ENCODE measurements around the gene TRIP13. TPM values are rescaled to one million over a fixed set of nuclear protein-coding genes. Genes with fewer than 3 reads are reported as not detected.

TRIP13 gene
- total and polyA plus RNA-seq, 4 experiments from 2014 or later: 0.39 to 1.0 (median 0.69) TPM; not detected in 1

DNA sequence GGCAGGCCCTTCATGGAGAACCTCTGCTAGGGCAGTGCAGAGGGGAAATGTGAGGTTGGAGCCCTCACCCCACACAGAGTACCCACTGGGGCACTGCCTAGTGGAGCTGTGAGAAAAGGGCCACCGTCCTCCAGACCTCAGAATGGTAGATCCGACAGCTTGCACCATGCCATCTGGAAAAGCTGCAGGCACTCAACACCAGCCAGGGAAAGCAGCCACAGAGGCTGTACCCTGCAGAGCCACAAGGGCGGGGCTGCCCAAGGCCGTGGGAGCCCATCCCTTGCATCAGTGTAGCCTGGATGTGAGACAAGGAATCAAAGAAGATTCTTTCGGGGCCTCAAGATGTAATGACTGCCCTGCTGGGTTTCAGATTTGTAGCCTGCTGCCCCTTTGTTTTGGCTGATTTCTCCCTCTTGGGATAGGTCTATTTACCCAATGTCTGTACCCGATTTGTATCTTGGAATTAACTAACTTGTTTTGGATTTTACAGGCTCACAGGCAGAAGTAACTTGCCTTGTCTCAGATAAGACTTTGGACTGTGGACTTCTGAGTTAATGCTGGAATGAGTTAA lies 25.3 kb upstream of the TRIP13 start:
- no peak for DNase-seq
- Mint-ChIP-seq H3K27ac (peak overlapping the region in 1 of 7 donors; percentile 39), H3K4me3 (no peak overlapping the region), H3K36me3 (peaks cover 52 to 76% of the 10 kb centered on the region in 2 donors), H3K4me1 (peaks cover 0 to 4% (median 0%) of the 10 kb centered on the region in 4 donors), H3K27me3 (no peaks in the 10 kb centered on the region), H3K9me3 (no peaks in the 10 kb centered on the region)
- Histone ChIP-seq H3K36me3 (ENCODE audit: insufficient read depth, low read length) (peaks cover 93% of the 10 kb centered on the region), H3K4me1 (ENCODE audit: insufficient read depth, low read length) (no peaks in the 10 kb centered on the region), H3K27ac (ENCODE audit: low read depth, low read length) (no peak overlapping the region), H3K4me3 (ENCODE audit: low read length in 2 of 2) (no peak overlapping the region), H3K27me3 (ENCODE audit: insufficient read depth, low read length) (no peaks in the 10 kb centered on the region), H3K9me3 (ENCODE audit: control insufficient read depth in 1 of 2, low read length in 2 of 2) (no peaks in the 10 kb centered on the region)
- intact Hi-C loops (cut with micrococcal nuclease): no loop called here
- CTCF ChIA-PET (ENCODE audit: partially characterized antibody): no interaction called here
- POLR2A ChIA-PET (ENCODE audit: partially characterized antibody): no interaction called here

DNA sequence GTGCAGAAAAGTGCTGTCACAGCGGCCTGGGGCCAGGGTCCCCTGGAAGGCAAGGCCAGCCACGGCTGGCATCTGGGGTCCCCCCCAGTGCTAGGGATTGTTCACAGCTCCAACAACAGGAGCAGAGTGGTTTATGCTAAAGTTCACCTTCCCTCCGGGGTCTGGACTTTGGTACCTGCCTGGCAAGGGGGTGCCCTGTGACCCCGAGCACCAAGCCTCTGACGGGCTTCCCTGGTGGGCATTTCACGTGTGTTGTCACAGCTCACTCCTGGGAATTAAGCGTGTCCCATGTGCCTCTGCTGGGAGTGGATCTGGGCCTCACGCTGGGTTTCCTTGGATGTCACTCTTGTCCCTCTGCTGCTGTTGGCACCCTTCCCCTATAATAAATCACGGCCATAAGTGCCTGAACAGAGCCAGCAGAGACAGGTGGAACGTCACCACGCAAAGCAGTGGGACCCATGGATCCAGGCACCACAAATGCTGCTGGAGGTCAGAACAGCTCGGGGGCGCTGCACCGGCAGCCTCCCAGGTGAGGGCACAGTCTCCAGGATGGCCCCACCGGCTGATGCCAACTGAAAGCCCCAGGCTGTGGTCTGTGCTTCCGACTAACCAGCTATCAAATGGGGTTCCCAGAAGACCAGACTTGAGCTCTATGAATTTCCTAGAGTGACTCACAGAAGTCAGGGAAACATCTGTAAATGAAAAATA lies 24.1 kb upstream of the TRIP13 start:
- Mint-ChIP-seq H3K9me3 (no peaks in the 10 kb centered on the region), H3K4me1 (peaks cover 0 to 6% (median 0%) of the 10 kb centered on the region in 4 donors), H3K36me3 (peaks cover 57 to 77% of the 10 kb centered on the region in 2 donors), H3K27ac (no peak overlapping the region), H3K27me3 (no peaks in the 10 kb centered on the region), H3K4me3 (no peak overlapping the region)
- Histone ChIP-seq H3K4me3 (ENCODE audit: low read length in 2 of 2) (no peak overlapping the region), H3K27me3 (ENCODE audit: insufficient read depth, low read length) (no peaks in the 10 kb centered on the region), H3K9me3 (ENCODE audit: control insufficient read depth in 1 of 2, low read length in 2 of 2) (no peaks in the 10 kb centered on the region), H3K4me1 (ENCODE audit: insufficient read depth, low read length) (no peaks in the 10 kb centered on the region), H3K27ac (ENCODE audit: low read depth, low read length) (no peak overlapping the region), H3K36me3 (ENCODE audit: insufficient read depth, low read length) (peaks cover 97% of the 10 kb centered on the region)
- POLR2A ChIA-PET (ENCODE audit: partially characterized antibody): no interaction called here
- DNase-seq: no peak
- CTCF ChIA-PET (ENCODE audit: partially characterized antibody): no interaction called here
- intact Hi-C loops (cut with micrococcal nuclease): no loop called here

DNA sequence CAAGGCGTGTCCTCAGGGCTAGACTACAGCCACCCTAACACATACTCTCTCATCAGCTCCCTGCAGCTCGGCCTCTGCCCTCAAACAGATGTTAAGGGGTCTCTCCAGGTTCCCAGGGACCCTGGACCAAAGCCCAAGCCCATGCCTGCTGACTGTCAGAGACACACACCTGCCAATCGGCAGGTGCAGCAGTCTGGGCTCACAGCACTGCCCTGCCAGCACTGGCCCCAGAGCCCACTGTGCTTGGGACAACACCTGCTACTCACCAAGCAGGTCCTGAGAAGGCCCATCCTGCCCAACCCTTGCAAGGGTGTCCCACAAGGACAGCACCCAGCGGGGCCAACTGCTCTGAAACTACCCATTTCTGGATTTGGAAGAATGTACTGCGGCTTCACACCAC lies 21.7 kb upstream of the TRIP13 start:
- Histone ChIP-seq H3K4me3 (ENCODE audit: low read length in 2 of 2) (no peak overlapping the region), H3K27ac (ENCODE audit: low read depth, low read length) (no peak overlapping the region), H3K36me3 (ENCODE audit: insufficient read depth, low read length) (peaks cover 95% of the 10 kb centered on the region), H3K4me1 (ENCODE audit: insufficient read depth, low read length) (no peaks in the 10 kb centered on the region), H3K9me3 (ENCODE audit: control insufficient read depth in 1 of 2, low read length in 2 of 2) (no peaks in the 10 kb centered on the region), H3K27me3 (ENCODE audit: insufficient read depth, low read length) (no peaks in the 10 kb centered on the region)
- ChIA-PET CTCF (ENCODE audit: partially characterized antibody) (no interaction called here), POLR2A (ENCODE audit: partially characterized antibody) (no interaction called here)
- peaks cover 0 to 8% (median 2%) of the 10 kb centered on the region in 4 donors for H3K4me1 Mint-ChIP-seq
- intact Hi-C loops (cut with micrococcal nuclease): no loop called here
- no peak for DNase-seq
- no peak overlapping the region for H3K4me3 Mint-ChIP-seq
- peaks cover 70 to 79% of the 10 kb centered on the region in 2 donors for H3K36me3 Mint-ChIP-seq
- H3K27me3 Mint-ChIP-seq: no peaks in the 10 kb centered on the region
- no peak overlapping the region for H3K27ac Mint-ChIP-seq
- no peaks in the 10 kb centered on the region for H3K9me3 Mint-ChIP-seq

DNA sequence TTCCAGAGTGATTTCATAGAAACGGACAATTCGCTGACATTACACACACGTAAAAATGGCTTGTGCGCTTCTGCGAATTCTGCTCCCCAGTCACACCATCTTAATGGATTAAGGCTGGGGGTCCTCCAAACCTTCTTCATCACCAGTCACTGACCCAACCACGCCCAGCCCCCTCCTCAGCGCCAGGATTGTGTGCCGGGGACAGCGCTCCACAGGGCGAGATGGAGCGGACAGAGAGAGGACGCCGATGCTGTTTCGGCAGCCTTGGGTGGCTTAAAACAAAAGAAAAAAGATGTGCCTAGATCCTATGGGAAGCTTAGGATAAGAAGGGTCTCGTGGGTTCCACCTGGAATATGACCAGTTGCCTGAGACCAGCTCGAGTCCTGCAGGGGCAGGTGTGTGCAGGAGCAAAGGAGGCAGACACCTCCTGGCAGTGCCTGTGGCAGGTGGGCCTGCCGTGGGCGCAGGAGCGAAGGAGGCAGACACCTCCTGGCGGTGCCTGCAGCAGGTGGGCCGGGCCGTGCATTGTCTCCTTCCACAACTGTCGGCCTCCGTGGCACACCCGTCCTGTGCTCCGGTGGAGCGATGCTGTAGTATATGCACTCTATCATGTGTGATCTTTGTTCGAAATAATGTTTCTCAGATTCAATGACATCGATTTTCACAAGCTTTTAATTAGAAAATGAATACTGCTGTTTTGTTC lies 20.9 kb upstream of the TRIP13 start:
- DNase-seq: no peak
- ChIA-PET POLR2A (ENCODE audit: partially characterized antibody) (no interaction called here), CTCF (ENCODE audit: partially characterized antibody) (no interaction called here)
- intact Hi-C loops (cut with micrococcal nuclease): no loop called here
- Histone ChIP-seq H3K36me3 (ENCODE audit: insufficient read depth, low read length) (peaks cover 95% of the 10 kb centered on the region), H3K4me3 (ENCODE audit: low read length in 2 of 2) (no peak overlapping the region), H3K9me3 (ENCODE audit: control insufficient read depth in 1 of 2, low read length in 2 of 2) (no peaks in the 10 kb centered on the region), H3K27ac (ENCODE audit: low read depth, low read length) (no peak overlapping the region), H3K27me3 (ENCODE audit: insufficient read depth, low read length) (no peaks in the 10 kb centered on the region), H3K4me1 (ENCODE audit: insufficient read depth, low read length) (no peaks in the 10 kb centered on the region)
- Mint-ChIP-seq H3K4me3 (no peak overlapping the region), H3K9me3 (no peaks in the 10 kb centered on the region), H3K27ac (no peak overlapping the region), H3K27me3 (no peaks in the 10 kb centered on the region), H3K36me3 (peaks cover 63 to 79% of the 10 kb centered on the region in 2 donors), H3K4me1 (peaks cover 0 to 8% (median 2%) of the 10 kb centered on the region in 4 donors)

DNA sequence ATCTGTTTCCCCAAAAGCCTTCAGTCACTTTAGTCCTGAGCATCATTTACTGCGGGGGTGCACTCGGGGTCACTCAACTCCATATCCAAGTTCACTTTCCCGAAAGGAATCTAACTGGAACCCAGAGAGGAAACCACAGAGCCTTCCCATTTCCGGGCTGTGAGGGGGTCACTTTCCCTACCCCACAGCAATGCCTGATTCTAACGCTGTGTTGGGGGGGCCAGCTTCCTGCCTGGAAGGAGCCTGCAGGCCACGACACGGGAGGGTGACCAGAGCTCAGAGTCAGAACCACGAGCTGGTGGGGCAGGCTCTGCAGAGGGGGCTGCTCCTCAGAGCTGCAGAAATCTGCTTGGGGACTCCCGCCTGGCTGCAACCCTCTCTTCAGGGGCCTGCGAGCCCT lies 20.4 kb upstream of the TRIP13 start:
- ChIA-PET POLR2A (ENCODE audit: partially characterized antibody) (no interaction called here), CTCF (ENCODE audit: partially characterized antibody) (no interaction called here)
- Histone ChIP-seq H3K4me3 (ENCODE audit: low read length in 2 of 2) (no peak overlapping the region), H3K9me3 (ENCODE audit: control insufficient read depth in 1 of 2, low read length in 2 of 2) (no peaks in the 10 kb centered on the region), H3K4me1 (ENCODE audit: insufficient read depth, low read length) (no peaks in the 10 kb centered on the region), H3K36me3 (ENCODE audit: insufficient read depth, low read length) (peaks cover 93% of the 10 kb centered on the region), H3K27ac (ENCODE audit: low read depth, low read length) (no peak overlapping the region), H3K27me3 (ENCODE audit: insufficient read depth, low read length) (no peaks in the 10 kb centered on the region)
- Mint-ChIP-seq H3K27me3 (no peaks in the 10 kb centered on the region), H3K4me1 (peaks cover 0 to 9% (median 2%) of the 10 kb centered on the region in 4 donors), H3K27ac (no peak overlapping the region), H3K9me3 (no peaks in the 10 kb centered on the region), H3K4me3 (no peak overlapping the region), H3K36me3 (peaks cover 65 to 80% of the 10 kb centered on the region in 2 donors)
- intact Hi-C loops (cut with micrococcal nuclease): no loop called here
- DNase-seq: no peak

DNA sequence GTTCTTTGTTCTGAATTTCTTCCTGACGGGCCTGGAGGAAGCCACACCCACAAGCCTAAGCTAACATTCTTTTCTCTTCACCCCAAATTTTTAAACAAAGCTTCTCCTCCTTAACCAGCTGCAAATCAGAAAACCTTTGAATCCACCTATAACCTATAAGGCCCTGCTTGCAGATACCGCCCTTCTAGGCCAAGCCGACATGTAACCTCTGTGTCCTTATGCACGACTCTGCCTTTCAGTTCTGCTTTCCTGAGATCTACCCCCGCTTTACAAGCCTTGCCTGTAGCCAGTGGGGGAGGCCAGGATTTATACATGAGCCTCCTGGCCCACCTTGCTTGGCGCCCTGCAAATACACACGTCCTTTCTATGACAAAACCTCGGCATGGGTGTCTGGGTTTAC lies 19.4 kb upstream of the TRIP13 start:
- Histone ChIP-seq H3K9me3 (ENCODE audit: control insufficient read depth in 1 of 2, low read length in 2 of 2) (no peaks in the 10 kb centered on the region), H3K36me3 (ENCODE audit: insufficient read depth, low read length) (peaks cover 91% of the 10 kb centered on the region), H3K27me3 (ENCODE audit: insufficient read depth, low read length) (no peaks in the 10 kb centered on the region), H3K4me1 (ENCODE audit: insufficient read depth, low read length) (no peaks in the 10 kb centered on the region), H3K4me3 (ENCODE audit: low read length in 2 of 2) (no peak overlapping the region), H3K27ac (ENCODE audit: low read depth, low read length) (no peak overlapping the region)
- no peak for DNase-seq
- Mint-ChIP-seq H3K27me3 (no peaks in the 10 kb centered on the region), H3K4me3 (no peak overlapping the region), H3K27ac (peak overlapping the region in 3 of 7 donors; percentile 42 to 62 (median 62)), H3K4me1 (peaks cover 0 to 9% (median 4%) of the 10 kb centered on the region in 4 donors), H3K9me3 (no peaks in the 10 kb centered on the region), H3K36me3 (peaks cover 63 to 79% of the 10 kb centered on the region in 2 donors)
- intact Hi-C loops (cut with micrococcal nuclease): no loop called here
- POLR2A ChIA-PET (ENCODE audit: partially characterized antibody): no interaction called here
- CTCF ChIA-PET (ENCODE audit: partially characterized antibody): no interaction called here

DNA sequence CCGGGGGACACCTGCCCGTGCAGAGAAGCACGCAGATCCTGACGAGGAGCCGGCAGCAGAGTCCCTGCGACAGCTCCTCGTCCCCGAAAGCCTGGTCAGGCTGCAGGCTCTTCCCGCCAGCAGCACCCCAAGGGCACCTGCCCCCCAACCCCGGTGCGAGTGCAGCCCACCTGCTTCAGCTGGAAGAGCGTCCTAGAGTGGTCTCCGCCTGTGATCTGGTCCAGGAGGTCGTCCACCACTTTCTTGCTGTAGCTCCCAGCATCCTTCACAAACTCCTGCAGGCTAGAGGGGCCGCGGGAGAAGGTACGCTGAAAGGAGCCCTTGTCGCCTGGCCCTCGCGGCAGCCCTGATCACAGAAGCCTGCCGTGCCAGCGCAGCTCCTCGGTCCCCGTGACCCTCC lies 16.8 kb upstream of the TRIP13 start:
- Mint-ChIP-seq H3K4me3 (peak overlapping the region in 1 of 8 donors; percentile 74), H3K27me3 (no peaks in the 10 kb centered on the region), H3K4me1 (peaks cover 0 to 7% (median 3%) of the 10 kb centered on the region in 4 donors), H3K36me3 (peaks cover 43 to 60% of the 10 kb centered on the region in 2 donors), H3K27ac (peak overlapping the region in 2 of 7 donors; percentile 22 to 68), H3K9me3 (no peaks in the 10 kb centered on the region)
- no peak for DNase-seq
- H3K9me3 ChIP-seq (ENCODE audit: control insufficient read depth in 1 of 2, low read length in 2 of 2): no peaks in the 10 kb centered on the region
- intact Hi-C loops (cut with micrococcal nuclease): no loop called here
- POLR2A ChIA-PET (ENCODE audit: partially characterized antibody): no interaction called here
- H3K36me3 ChIP-seq (ENCODE audit: insufficient read depth, low read length): peaks cover 68% of the 10 kb centered on the region
- no peak overlapping the region for H3K4me3 ChIP-seq (ENCODE audit: low read length in 2 of 2)
- no peaks in the 10 kb centered on the region for H3K4me1 ChIP-seq (ENCODE audit: insufficient read depth, low read length)
- CTCF ChIA-PET (ENCODE audit: partially characterized antibody): no interaction called here
- no peaks in the 10 kb centered on the region for H3K27me3 ChIP-seq (ENCODE audit: insufficient read depth, low read length)
- H3K27ac ChIP-seq (ENCODE audit: low read depth, low read length): no peak overlapping the region
